ENCODE data around the gene CHMP6. TPM values are rescaled to one million over a fixed set of nuclear protein-coding genes. Genes with fewer than 3 reads are reported as not detected.

Gene CHMP6
- total RNA-seq, 1 donor from 2014 or later, result 26.9 TPM

- Mint-ChIP-seq H3K9me3 (no peaks in the 10 kb centered on the region), H3K4me1 (no peaks in the 10 kb centered on the region), H3K27me3 (ENCODE audit: low read depth) (peaks cover 22% of the 10 kb centered on the region), H3K36me3 (no peaks in the 10 kb centered on the region), H3K4me3 (no peak overlapping the region), H3K27ac (no peak overlapping the region)
- DNase-seq (ENCODE audit: low spot score in 2 of 2, unreplicated experiment in 2 of 2), result no peak
- TF ChIP-seq CTCF (IDR thresholded peaks at IDR 0.05; ENCODE audit: unreplicated experiment), result no peak
These were observed 20.6 kb upstream of the CHMP6 start for GRCh38 chr17:80970762-80971703.

GRCh38 chr17:80971704-80972304 is 19.8 kb upstream of the CHMP6 start:
- Mint-ChIP-seq H3K27ac (no peak overlapping the region), H3K36me3 (no peaks in the 10 kb centered on the region), H3K9me3 (no peaks in the 10 kb centered on the region), H3K4me3 (no peak overlapping the region), H3K4me1 (no peaks in the 10 kb centered on the region), H3K27me3 (ENCODE audit: low read depth) (peaks cover 22% of the 10 kb centered on the region)
- TF ChIP-seq CTCF (IDR thresholded peaks at IDR 0.05; ENCODE audit: unreplicated experiment), result no peak
- DNase-seq (ENCODE audit: low spot score in 2 of 2, unreplicated experiment in 2 of 2), result no peak

- peaks cover 32% of the 10 kb centered on the region for H3K27me3 Mint-ChIP-seq (ENCODE audit: low read depth)
- no peak for DNase-seq (ENCODE audit: low spot score in 2 of 2, unreplicated experiment in 2 of 2)
- TF ChIP-seq CTCF (IDR thresholded peaks at IDR 0.05; ENCODE audit: unreplicated experiment), result no peak
- no peaks in the 10 kb centered on the region for H3K36me3 Mint-ChIP-seq
- H3K4me1 Mint-ChIP-seq, result peaks cover 5% of the 10 kb centered on the region
- H3K9me3 Mint-ChIP-seq, result no peaks in the 10 kb centered on the region
- H3K4me3 Mint-ChIP-seq, result no peak overlapping the region
- no peak overlapping the region for H3K27ac Mint-ChIP-seq
These were observed 14.9 kb upstream of the CHMP6 start for GRCh38 chr17:80976701-80977100.

GRCh38 chr17:80977172-80977571 is 14.5 kb upstream of the CHMP6 start:
- Mint-ChIP-seq H3K9me3 (no peaks in the 10 kb centered on the region), H3K4me3 (no peak overlapping the region), H3K4me1 (peaks cover 5% of the 10 kb centered on the region), H3K27ac (no peak overlapping the region), H3K27me3 (ENCODE audit: low read depth) (peaks cover 35% of the 10 kb centered on the region), H3K36me3 (no peaks in the 10 kb centered on the region)
- no peak for TF ChIP-seq CTCF (IDR thresholded peaks at IDR 0.05; ENCODE audit: unreplicated experiment)
- no peak for DNase-seq (ENCODE audit: low spot score in 2 of 2, unreplicated experiment in 2 of 2)

GRCh38 chr17:80978499-80979497 is 12.8 kb upstream of the CHMP6 start:
- DNase-seq (ENCODE audit: low spot score in 2 of 2, unreplicated experiment in 2 of 2), result no peak
- Mint-ChIP-seq H3K27ac (no peak overlapping the region), H3K9me3 (no peaks in the 10 kb centered on the region), H3K4me3 (no peak overlapping the region), H3K4me1 (peaks cover 5% of the 10 kb centered on the region), H3K27me3 (ENCODE audit: low read depth) (peaks cover 41% of the 10 kb centered on the region), H3K36me3 (no peaks in the 10 kb centered on the region)
- TF ChIP-seq CTCF (IDR thresholded peaks at IDR 0.05; ENCODE audit: unreplicated experiment), result no peak
